Measurements from ENCODE around the gene GSN. TPM values are rescaled to one million over a fixed set of nuclear protein-coding genes. Genes with fewer than 3 reads are reported as not detected.
"Not testable (repeated sequence)": the region's sequence is repeated elsewhere in the genome, so short reads cannot be mapped to it uniquely, and the experiment has no call there.

GSN gene
- total RNA-seq, 8 experiments from 2014 or later, result 41.1 to 1,937 (median 118) TPM

GRCh38 chr9:121288673-121289025 is 20.7 kb downstream of the GSN start:
- H3K4me3 ChIP-seq, result no peak overlapping the region
- H3K27ac ChIP-seq, result peak overlapping the region; percentile 89 to 94
- WGBS, 10 experiments, result 0 to 92% (median 60%) methylated on average over 1 to 3 of the region's 4 CpGs; no CpG with 5 or more reads in 5 of the 10 experiments

GRCh38 chr9:121289026-121289771 is 21.2 kb downstream of the GSN start:
- in situ Hi-C loops (cut with MboI; ENCODE audit: low pct_unique_long_range_greater_than_20kb in 2 of 9, low sequenced_read_pairs in 9 of 9, unreplicated experiment in 9 of 9), result no loop called here
- Histone ChIP-seq H3K27ac (peak overlapping the region; percentile 89 to 94), H3K4me1 (replicated peaks in 1 of 2) (peaks cover 42 to 47% of the 10 kb centered on the region in 2 donors), H3K4me3 (no peak overlapping the region)
- peak; percentile 2 to 37 (median 19) for ATAC-seq (replicated peaks in 6 of 8)
- 0 to 50% (median 33%) methylated on average over 1 to 5 of the region's 10 CpGs; no CpG with 5 or more reads in 3 of the 10 experiments for WGBS, 10 experiments

More at GRCh38 chr9:121288673-121289025, 20.7 kb downstream of the GSN start:
- H3K4me1 ChIP-seq (replicated peaks in 1 of 2), result peaks cover 42 to 47% of the 10 kb centered on the region in 2 donors
- peak in 5 of 8 experiments; percentile 0 to 55 (median 20) for ATAC-seq (replicated peaks in 6 of 8)
- in situ Hi-C loops (cut with MboI; ENCODE audit: low pct_unique_long_range_greater_than_20kb in 2 of 9, low sequenced_read_pairs in 9 of 9, unreplicated experiment in 9 of 9), result no loop called here

- H3K27ac ChIP-seq, result peak overlapping the region; percentile 89 to 94
- in situ Hi-C loops (cut with MboI; ENCODE audit: low pct_unique_long_range_greater_than_20kb in 2 of 9, low sequenced_read_pairs in 9 of 9, unreplicated experiment in 9 of 9), result no loop called here
- 56 to 100% (median 80%) methylated on average over 1 to 6 of the region's 7 CpGs; no CpG with 5 or more reads in 3 of the 10 experiments for WGBS, 10 experiments
- peaks cover 42 to 47% of the 10 kb centered on the region in 2 donors for H3K4me1 ChIP-seq (replicated peaks in 1 of 2)
- no peak for ATAC-seq (replicated peaks in 6 of 8)
- no peak overlapping the region for H3K4me3 ChIP-seq
Observed at GRCh38 chr9:121289772-121290370, 21.9 kb downstream of the GSN start.

- ATAC-seq (replicated peaks in 6 of 8); H3K27ac ChIP-seq; in situ Hi-C loops (cut with MboI; ENCODE audit: low pct_unique_long_range_greater_than_20kb in 2 of 9, low sequenced_read_pairs in 9 of 9, unreplicated experiment in 9 of 9); H3K4me3 ChIP-seq: not testable (repeated sequence)
- WGBS, 10 experiments, result 88 to 94% (median 92%) methylated on average over 2 to 4 of the region's 4 CpGs; no CpG with 5 or more reads in 6 of the 10 experiments
- H3K4me1 ChIP-seq (replicated peaks in 1 of 2), result peaks cover 29 to 33% of the 10 kb centered on the region in 2 donors
Observed at GRCh38 chr9:121291536-121291935, 23.6 kb downstream of the GSN start.

DNA sequence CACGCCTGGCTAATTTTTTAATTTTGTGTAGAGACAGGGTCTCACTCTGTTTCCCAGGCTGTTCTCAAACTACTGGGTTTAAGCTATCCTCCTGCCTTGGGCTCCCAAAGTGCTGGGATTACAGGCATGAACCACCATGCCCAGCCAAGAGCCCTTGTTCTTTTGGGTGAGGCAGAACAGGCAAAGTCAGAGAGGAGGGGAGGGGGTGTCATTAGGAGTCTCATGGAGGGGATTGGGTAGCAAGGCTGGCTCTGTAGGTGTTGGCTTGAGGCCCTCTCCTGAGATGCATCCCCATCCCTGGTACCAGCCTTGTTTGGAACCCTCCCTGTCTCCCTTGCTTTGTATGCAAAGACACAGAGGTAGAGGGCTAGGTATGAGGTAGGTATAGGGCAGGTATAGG is 24.1 kb downstream of the GSN start:
- Histone ChIP-seq H3K27ac (no peak overlapping the region), H3K4me3 (no peak overlapping the region), H3K4me1 (replicated peaks in 1 of 2) (peaks cover 27 to 34% of the 10 kb centered on the region in 2 donors)
- no peak for ATAC-seq (replicated peaks in 6 of 8)
- 100% methylated on average over 1 of the region's 1 CpG; no CpG with 5 or more reads in 7 of the 10 experiments for WGBS, 10 experiments
- in situ Hi-C loops (cut with MboI; ENCODE audit: low pct_unique_long_range_greater_than_20kb in 2 of 9, low sequenced_read_pairs in 9 of 9, unreplicated experiment in 9 of 9), result no loop called here

GRCh38 chr9:121292801-121293241 is 24.9 kb downstream of the GSN start:
- H3K27ac ChIP-seq, result no peak overlapping the region
- WGBS, 10 experiments, result 68 to 100% (median 85%) methylated on average over 1 to 5 of the region's 6 CpGs; no CpG with 5 or more reads in 2 of the 10 experiments
- H3K4me3 ChIP-seq, result no peak overlapping the region
- ATAC-seq (replicated peaks in 6 of 8), result no peak
- H3K4me1 ChIP-seq (replicated peaks in 1 of 2), result peaks cover 20 to 28% of the 10 kb centered on the region in 2 donors
- in situ Hi-C loops (cut with MboI; ENCODE audit: low pct_unique_long_range_greater_than_20kb in 2 of 9, low sequenced_read_pairs in 9 of 9, unreplicated experiment in 9 of 9), result no loop called here

GRCh38 chr9:121294151-121294743 is 26.3 kb downstream of the GSN start:
- Histone ChIP-seq H3K4me1 (replicated peaks in 1 of 2) (peaks cover 8 to 28% of the 10 kb centered on the region in 2 donors), H3K27ac (no peak overlapping the region), H3K4me3 (no peak overlapping the region)
- in situ Hi-C loops (cut with MboI; ENCODE audit: low pct_unique_long_range_greater_than_20kb in 2 of 9, low sequenced_read_pairs in 9 of 9, unreplicated experiment in 9 of 9), result no loop called here
- ATAC-seq (replicated peaks in 6 of 8), result no peak
- 43 to 92% (median 80%) methylated on average over 1 to 5 of the region's 6 CpGs; no CpG with 5 or more reads in 6 of the 10 experiments for WGBS, 10 experiments

- ATAC-seq (replicated peaks in 6 of 8), result peak in 1 of 8 experiments; percentile 18
- in situ Hi-C loops (cut with MboI; ENCODE audit: low pct_unique_long_range_greater_than_20kb in 2 of 9, low sequenced_read_pairs in 9 of 9, unreplicated experiment in 9 of 9), result no loop called here
- Histone ChIP-seq H3K4me3 (no peak overlapping the region), H3K4me1 (replicated peaks in 1 of 2) (peaks cover 3 to 23% of the 10 kb centered on the region in 2 donors), H3K27ac (no peak overlapping the region)
- 93 to 100% (median 96%) methylated on average over 1 to 7 of the region's 13 CpGs; no CpG with 5 or more reads in 6 of the 10 experiments for WGBS, 10 experiments
Observed at GRCh38 chr9:121294866-121295661, 27.1 kb downstream of the GSN start.

DNA sequence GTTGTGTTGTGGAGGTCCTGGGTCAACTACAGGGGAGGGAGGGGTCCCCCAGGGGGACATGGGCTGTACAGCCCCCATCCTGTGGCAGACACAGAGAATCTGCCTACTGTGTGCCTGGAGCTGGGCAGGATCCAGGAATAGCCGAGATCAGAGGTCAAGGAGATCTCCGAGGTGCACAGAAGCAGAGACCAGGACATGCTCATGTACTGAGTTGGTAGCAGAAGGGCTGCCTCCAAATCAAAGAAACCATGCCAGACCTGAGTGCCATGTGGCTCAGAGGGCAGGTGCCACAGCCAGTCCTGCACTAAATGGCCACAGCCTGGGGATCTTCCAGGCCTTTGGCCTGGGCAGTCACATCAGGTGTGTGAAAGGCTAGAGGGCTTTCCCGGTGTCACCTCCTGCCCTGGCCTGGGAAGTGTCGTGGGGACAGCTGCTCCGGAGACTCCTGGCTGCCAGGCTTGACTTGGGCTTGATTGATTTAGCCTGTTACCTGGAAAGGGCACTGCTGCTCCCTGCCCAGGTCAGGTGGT is 27.8 kb downstream of the GSN start:
- Histone ChIP-seq H3K27ac (no peak overlapping the region), H3K4me1 (replicated peaks in 1 of 2) (peaks cover 8 to 29% of the 10 kb centered on the region in 2 donors), H3K4me3 (no peak overlapping the region)
- no peak for ATAC-seq (replicated peaks in 6 of 8)
- in situ Hi-C loops (cut with MboI; ENCODE audit: low pct_unique_long_range_greater_than_20kb in 2 of 9, low sequenced_read_pairs in 9 of 9, unreplicated experiment in 9 of 9), result no loop called here
- 60 to 100% methylated on average over 2 of the region's 5 CpGs; no CpG with 5 or more reads in 8 of the 10 experiments for WGBS, 10 experiments

GRCh38 chr9:121296213-121297127 is 28.5 kb downstream of the GSN start:
- peaks cover 8 to 30% of the 10 kb centered on the region in 2 donors for H3K4me1 ChIP-seq (replicated peaks in 1 of 2)
- no peak overlapping the region for H3K4me3 ChIP-seq
- 60 to 100% (median 80%) methylated on average over 1 to 4 of the region's 7 CpGs; no CpG with 5 or more reads in 1 of the 10 experiments for WGBS, 10 experiments
- no peak for ATAC-seq (replicated peaks in 6 of 8)
- H3K27ac ChIP-seq, result no peak overlapping the region
- in situ Hi-C loops (cut with MboI; ENCODE audit: low pct_unique_long_range_greater_than_20kb in 2 of 9, low sequenced_read_pairs in 9 of 9, unreplicated experiment in 9 of 9), result no loop called here

- ATAC-seq (replicated peaks in 6 of 8), result no peak
- Histone ChIP-seq H3K27ac (no peak overlapping the region), H3K4me1 (replicated peaks in 1 of 2) (peaks cover 8 to 30% of the 10 kb centered on the region in 2 donors), H3K4me3 (no peak overlapping the region)
- WGBS, 10 experiments, result 20 to 89% (median 69%) methylated on average over 2 to 4 of the region's 4 CpGs; no CpG with 5 or more reads in 1 of the 10 experiments
- in situ Hi-C loops (cut with MboI; ENCODE audit: low pct_unique_long_range_greater_than_20kb in 2 of 9, low sequenced_read_pairs in 9 of 9, unreplicated experiment in 9 of 9), result no loop called here
Observed at GRCh38 chr9:121297389-121297788, 29.4 kb downstream of the GSN start.

Measured in motor neuron (in vitro differentiated cells).